K562 (cell line): ENCODE results near the gene DHX40. TPM values are rescaled to one million over a fixed set of nuclear protein-coding genes. Genes with fewer than 3 reads are reported as not detected.
A peak's percentile ranks its signal among the peaks of the same experiment; 100 is the strongest.

ENCODE experiments used
- BHLHE40 ChIP-seq: IDR thresholded peaks from 2 replicates; pipeline ENCODE4 v1.6.1; 2011; ENCODE audit warnings: low read length, improper control_type of control experiment
- ESRRB ChIP-seq: fragments of 250-450 bp; sonication (Bioruptor Pico); IDR thresholded peaks from 2 replicates; pipeline ENCODE4 v1.5.0; 2020; ENCODE audit warnings: mild to moderate bottlenecking, moderate library complexity, borderline replicate concordance
- KDM4B ChIP-seq, 2 experiments: fragments of 450-650 bp in 1 of 2; sonication (generic) in 1 of 2; IDR thresholded peaks; 2 replicates each; pipeline ENCODE4 v1.6.1; 2016 to 2017; ENCODE audit warnings: borderline replicate concordance in 2 of 2, antibody characterized with exemption in 1 of 2, low read depth in 1 of 2, mild to moderate bottlenecking in 1 of 2
- NR2C2 ChIP-seq, 2 experiments: fragments of 200-800 bp in 1 of 2; sonication (Bioruptor generic) in 1 of 2; sonication (generic) in 1 of 2; formaldehyde crosslinking in 1 of 2; IDR thresholded peaks; 2 replicates each; pipeline versions ENCODE4 v1.6.1 to v1.8.0; 2016 to 2022; ENCODE audit warnings: mild to moderate bottlenecking in 1 of 2, missing compliant biosample characterization in 1 of 2, missing genetic modification characterization in 1 of 2, missing genetic modification reagents in 1 of 2
- POLR2B ChIP-seq: fragments of 450-650 bp; IDR thresholded peaks from 2 replicates; pipeline ENCODE4 v1.6.1; 2018; ENCODE audit warnings: low read depth; ENCODE audit not compliant: partially characterized antibody
- SMC3 ChIP-seq: conservative IDR thresholded peaks from 2 replicates; pipeline ENCODE4 v1.6.1; 2011; ENCODE audit warnings: low read depth, low read length, improper control_type of control experiment; ENCODE audit not compliant: insufficient read depth
- SREBF1 ChIP-seq: fragments of 150-350 bp; IDR thresholded peaks from 2 replicates; pipeline ENCODE4 v1.6.1; 2014; ENCODE audit warnings: antibody characterized with exemption, low read depth, low read length, borderline replicate concordance
- ZNF140 ChIP-seq: fragments of 250-450 bp; sonication (Bioruptor Pico); IDR thresholded peaks from 2 replicates; pipeline ENCODE4 v1.8.0; 2021; ENCODE audit warnings: moderate library complexity, mild to moderate bottlenecking, inconsistent platforms
- ZNF407 ChIP-seq: fragments of 450-650 bp; IDR thresholded peaks from 2 replicates; pipeline ENCODE4 v1.6.1; 2016; ENCODE audit warnings: low read depth
- ZNF589 ChIP-seq: fragments of 200-800 bp; sonication (Bioruptor generic); IDR thresholded peaks from 2 replicates; pipeline ENCODE4 v1.6.1; 2016; ENCODE audit warnings: low read depth, missing genetic modification characterization, missing compliant biosample characterization
- ZNF639 ChIP-seq, 2 experiments: fragments of 200-800 bp in 1 of 2; sonication (Bioruptor generic) in 1 of 2; sonication (generic) in 1 of 2; formaldehyde crosslinking in 1 of 2; IDR thresholded peaks in 1 of 2; conservative IDR thresholded peaks in 1 of 2; 2 replicates each; pipeline versions ENCODE4 v1.5.0 to v1.6.1; 2016 to 2020; ENCODE audit warnings: missing compliant biosample characterization in 1 of 2, missing genetic modification characterization in 1 of 2, missing genetic modification reagents in 1 of 2
- polyA plus RNA-seq, 8 experiments: library from polyadenylated mRNA; depleted of rRNA in 4 of 8; stranded (reverse) in 5 of 8; unstranded in 3 of 8; fragments of >200 nt; fragmentation: Nextera tagmentation in 2 of 8; fragmentation: Illumina TruSeq in 1 of 8; extraction: Ambion mirVana in 2 of 8; extraction: Trizol in 1 of 8; gene quantifications; 2 replicates each; pipeline versions ENCODE4 v1.2.1 to v1.2.3, GENCODE V29; 2011 to 2014; ENCODE audit warnings: inconsistent platforms in 1 of 8, missing spikeins in 1 of 8
- total RNA-seq, 7 experiments: library from RNA; depleted of rRNA in 6 of 7; stranded (reverse); fragments of >200 nt in 6 of 7; fragmentation: Illumina TruSeq in 2 of 7; extraction: Trizol in 2 of 7; gene quantifications; 2 replicates each; pipeline versions ENCODE4 v1.2.1 to v1.2.3, GENCODE V29; 2011 to 2021; ENCODE audit warnings: low replicate concordance in 1 of 7
- TF ChIP-seq, protein P1 (sequence below): sonication (generic); formaldehyde crosslinking; IDR thresholded peaks from 2 replicates; pipeline ENCODE4 v1.8.0; 2023; ENCODE audit warnings: mild to moderate bottlenecking, missing genetic modification reagents

Gene DHX40
- total and polyA plus RNA-seq, 9 of the 15 experiments (the other 6 are each of a cell fraction or from before 2014, with no cell fraction given) = 7.2 to 38.6 (median 18.7) TPM

- TF ChIP-seq ZNF407 (no peak), ZNF589 (CRISPR knock-in tag) (peak; percentile 88), KDM4B (IDR thresholded peaks at IDR 0.05; ENCODE audit: borderline replicate concordance in 2 of 2, low read depth in 1 of 2) (no peak; a peak in 1 of 4 replicates), SREBF1 (no peak; the same call in 1 of the 2 replicates), BHLHE40 (peak; percentile 97), POLR2B (peak; percentile 87), ESRRB (CRISPR knock-in tag) (no peak), SMC3 (no peak), ZNF639 (CRISPR knock-in tag; conservative IDR thresholded peaks at IDR 0.05 in 1 of 2, IDR thresholded peaks at IDR 0.05 in 1 of 2) (peak in 1 of 2 experiments; percentile 85; a peak in 1 of 4 replicates), NR2C2 (CRISPR knock-in tag; IDR thresholded peaks at IDR 0.05) (peak; percentile 72), NR2C2 (tag; IDR thresholded peaks at IDR 0.05) (peak; percentile 76), ZNF140 (CRISPR knock-in tag) (no peak)
- TF ChIP-seq, protein P1, sequence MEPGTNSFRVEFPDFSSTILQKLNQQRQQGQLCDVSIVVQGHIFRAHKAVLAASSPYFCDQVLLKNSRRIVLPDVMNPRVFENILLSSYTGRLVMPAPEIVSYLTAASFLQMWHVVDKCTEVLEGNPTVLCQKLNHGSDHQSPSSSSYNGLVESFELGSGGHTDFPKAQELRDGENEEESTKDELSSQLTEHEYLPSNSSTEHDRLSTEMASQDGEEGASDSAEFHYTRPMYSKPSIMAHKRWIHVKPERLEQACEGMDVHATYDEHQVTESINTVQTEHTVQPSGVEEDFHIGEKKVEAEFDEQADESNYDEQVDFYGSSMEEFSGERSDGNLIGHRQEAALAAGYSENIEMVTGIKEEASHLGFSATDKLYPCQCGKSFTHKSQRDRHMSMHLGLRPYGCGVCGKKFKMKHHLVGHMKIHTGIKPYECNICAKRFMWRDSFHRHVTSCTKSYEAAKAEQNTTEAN (CRISPR knock-in tag) = 0 out of 2 replicates have a peak, but pooled peaks have one; percentile 72
Measured at GRCh38 chr17:59619298-59620063, 54.1 kb downstream of the DHX40 start, which contains the start of gene CLTC (continued).
